Right lobe of liver (tissue), 6 donors: ENCODE results near the gene PDE6A. TPM values are rescaled to one million over a fixed set of nuclear protein-coding genes. Genes with fewer than 3 reads are reported as not detected.
A peak's percentile ranks its signal among the peaks of the same experiment; 100 is the strongest.

Experiments used
- ATAC-seq, 4 donors: fragments of 200-7000 bp; cut with Tn5 transposase; one replicate each; pipeline ENCODE4 v1.9.1; 2020; ENCODE audit warnings: mild to moderate bottlenecking in 4 of 4, moderate library complexity in 4 of 4
- DNase-seq, 3 donors: peaks; one replicate each; pipeline ENCODE4 v3.0.0-alpha.2; 2020
- H3K27ac ChIP-seq, 3 donors: fragments of 200-600 bp; one replicate each; pipeline ENCODE4 v1.8.0; 2022
- H3K27me3 ChIP-seq, 2 donors: fragments of 200-600 bp; one replicate each; pipeline ENCODE4 v1.8.0; 2022
- H3K36me3 ChIP-seq, 4 donors: fragments of 200-600 bp; sonication (generic) in 1 of 4; one replicate each; pipeline versions ENCODE4 v1.5.1 to v1.8.0; 2017 to 2022; ENCODE audit warnings: control low read depth in 1 of 4
- H3K4me1 ChIP-seq, 4 donors: fragments of 200-600 bp; sonication (generic) in 1 of 4; one replicate each; pipeline versions ENCODE4 v1.5.1 to v1.8.0; 2017 to 2022; ENCODE audit warnings: control low read depth in 1 of 4
- H3K4me3 ChIP-seq, 3 donors: fragments of 200-600 bp; one replicate each; pipeline ENCODE4 v1.8.0; 2022
- H3K9me3 ChIP-seq, 4 donors: fragments of 200-600 bp; sonication (generic) in 1 of 4; one replicate each; pipeline versions ENCODE4 v1.5.1 to v1.8.0; 2017 to 2022; ENCODE audit warnings: control low read depth in 1 of 4
- POLR2A ChIP-seq: fragments of 450-650 bp; IDR thresholded peaks from one replicate; pipeline ENCODE4 v1.6.1; 2017; ENCODE audit warnings: antibody characterized with exemption, mild to moderate bottlenecking
- WGBS: methylation state at CpG from one replicate; pipeline ENCODE4 v1.1.6; 2018; ENCODE audit warnings: low coverage, low lambda C conversion rate; ENCODE audit not compliant: insufficient coverage; ENCODE audit errors: missing lambda C conversion rate; 5-methylcytosine and 5-hydroxymethylcytosine counted together
- intact Hi-C, 2 donors: fragments of 100-400 bp; cut with DNase I; formaldehyde crosslinking; loops; one replicate each; pipeline versions ENCODE4 v1.11.2 to v1.14.1; 2022
- total RNA-seq, 6 experiments: library from RNA; depleted of rRNA in 2 of 6; stranded (reverse); fragments of >200 nt in 2 of 6; fragmentation: NEBNext Ultra II Directional in 3 of 6; extraction: Animal tissue kit (Norgen Biotek cat#: 25700) in 3 of 6; gene quantifications; one replicate each; pipeline versions ENCODE4 v1.1.0 to v1.2.4, GENCODE V29; 2016 to 2023
- TF ChIP-seq, protein P1 (sequence below), 4 donors: fragments of 200-600 bp in 3 of 4; fragments of 450-650 bp in 1 of 4; IDR thresholded peaks; one replicate each; pipeline versions ENCODE4 v1.5.1 to v1.8.0; 2016 to 2022; ENCODE audit warnings: antibody characterized with exemption in 4 of 4, mild to moderate bottlenecking in 2 of 4
- donor health status: DM: no; HTN: yes; CAD: no.
- donor health status: DM: no; HTN: no; CAD: no.
- donor health status: DM: no; HTN: no; CAD: no.
- donor health status: DM: no; HTN: yes; CAD: no.
- donor health status: DM: no; HTN: yes; CAD: no.

PDE6A gene
- total RNA-seq, 6 experiments from 2014 or later, result not detected

- H3K27ac ChIP-seq, result no peak overlapping the region
- no peak for DNase-seq
- H3K9me3 ChIP-seq, result no peaks in the 10 kb centered on the region
- TF ChIP-seq, protein P1, sequence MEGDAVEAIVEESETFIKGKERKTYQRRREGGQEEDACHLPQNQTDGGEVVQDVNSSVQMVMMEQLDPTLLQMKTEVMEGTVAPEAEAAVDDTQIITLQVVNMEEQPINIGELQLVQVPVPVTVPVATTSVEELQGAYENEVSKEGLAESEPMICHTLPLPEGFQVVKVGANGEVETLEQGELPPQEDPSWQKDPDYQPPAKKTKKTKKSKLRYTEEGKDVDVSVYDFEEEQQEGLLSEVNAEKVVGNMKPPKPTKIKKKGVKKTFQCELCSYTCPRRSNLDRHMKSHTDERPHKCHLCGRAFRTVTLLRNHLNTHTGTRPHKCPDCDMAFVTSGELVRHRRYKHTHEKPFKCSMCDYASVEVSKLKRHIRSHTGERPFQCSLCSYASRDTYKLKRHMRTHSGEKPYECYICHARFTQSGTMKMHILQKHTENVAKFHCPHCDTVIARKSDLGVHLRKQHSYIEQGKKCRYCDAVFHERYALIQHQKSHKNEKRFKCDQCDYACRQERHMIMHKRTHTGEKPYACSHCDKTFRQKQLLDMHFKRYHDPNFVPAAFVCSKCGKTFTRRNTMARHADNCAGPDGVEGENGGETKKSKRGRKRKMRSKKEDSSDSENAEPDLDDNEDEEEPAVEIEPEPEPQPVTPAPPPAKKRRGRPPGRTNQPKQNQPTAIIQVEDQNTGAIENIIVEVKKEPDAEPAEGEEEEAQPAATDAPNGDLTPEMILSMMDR (IDR thresholded peaks at IDR 0.05), result no peak
- TF ChIP-seq POLR2A, result no peak
- no peak overlapping the region for H3K4me3 ChIP-seq
- intact Hi-C loops, result no loop called here
- no peak for ATAC-seq
- no peaks in the 10 kb centered on the region for H3K27me3 ChIP-seq
- H3K36me3 ChIP-seq, result no peaks in the 10 kb centered on the region
- WGBS, result 75% methylated on average over 3 of the region's 3 CpGs
- H3K4me1 ChIP-seq, result peaks cover 0 to 6% (median 0%) of the 10 kb centered on the region in 4 donors
Observed at GRCh38 chr5:149936700-149937091, 7.9 kb downstream of the PDE6A start.

GRCh38 chr5:149936044-149936699, 8.4 kb downstream of the PDE6A start:
- Histone ChIP-seq H3K36me3 (no peaks in the 10 kb centered on the region), H3K9me3 (no peaks in the 10 kb centered on the region), H3K27ac (no peak overlapping the region), H3K27me3 (no peaks in the 10 kb centered on the region), H3K4me3 (no peak overlapping the region), H3K4me1 (peaks cover 0 to 6% (median 0%) of the 10 kb centered on the region in 4 donors)
- 29% methylated on average over 1 of the region's 1 CpG for WGBS
- ATAC-seq, result peak in 1 of 4 donors; percentile 41
- intact Hi-C loops, result no loop called here
- DNase-seq, result no peak
- TF ChIP-seq, protein P1 (IDR thresholded peaks at IDR 0.05), result no peak
- TF ChIP-seq POLR2A, result no peak

GRCh38 chr5:149935431-149935901, 9.1 kb downstream of the PDE6A start:
- H3K9me3 ChIP-seq, result no peaks in the 10 kb centered on the region
- 29% methylated on average over 8 of the region's 8 CpGs for WGBS
- no peaks in the 10 kb centered on the region for H3K27me3 ChIP-seq
- TF ChIP-seq, protein P1 (IDR thresholded peaks at IDR 0.05), result no peak
- no peak for TF ChIP-seq POLR2A
- intact Hi-C loops, result no loop called here
- no peak overlapping the region for H3K27ac ChIP-seq
- peaks cover 0 to 6% (median 0%) of the 10 kb centered on the region in 4 donors for H3K4me1 ChIP-seq
- no peak overlapping the region for H3K4me3 ChIP-seq
- ATAC-seq (peak; percentile 53 to 81 (median 66)), DNase-seq (peak in 1 of 3 donors; percentile 61)
- no peaks in the 10 kb centered on the region for H3K36me3 ChIP-seq

- Histone ChIP-seq H3K27ac (no peak overlapping the region), H3K4me3 (no peak overlapping the region), H3K27me3 (no peaks in the 10 kb centered on the region), H3K9me3 (no peaks in the 10 kb centered on the region), H3K4me1 (peaks cover 0 to 6% (median 0%) of the 10 kb centered on the region in 4 donors), H3K36me3 (no peaks in the 10 kb centered on the region)
- intact Hi-C loops, result no loop called here
- DNase-seq (peak in 1 of 3 donors; percentile 41), ATAC-seq (peak; percentile 44 to 76 (median 59))
- TF ChIP-seq POLR2A, result no peak
- TF ChIP-seq, protein P1 (IDR thresholded peaks at IDR 0.05), result peak; percentile 17 to 51 (median 34)
- 44% methylated on average over 14 of the region's 25 CpGs for WGBS
Observed at GRCh38 chr5:149932445-149933350, 11.9 kb downstream of the PDE6A start.
